UCSD-AML1 (cell line): ENCODE measurements around the gene PRDM10.
"Not testable (repeated sequence)": the region's sequence is repeated elsewhere in the genome, so short reads cannot be mapped to it uniquely, and the experiment has no call there.

Experiments
- DNase-seq: peaks from one replicate; lab custom pipeline; 2025; ENCODE audit not compliant: unreplicated experiment; lab: John Stamatoyannopoulos, UW

PRDM10 gene, protein sequence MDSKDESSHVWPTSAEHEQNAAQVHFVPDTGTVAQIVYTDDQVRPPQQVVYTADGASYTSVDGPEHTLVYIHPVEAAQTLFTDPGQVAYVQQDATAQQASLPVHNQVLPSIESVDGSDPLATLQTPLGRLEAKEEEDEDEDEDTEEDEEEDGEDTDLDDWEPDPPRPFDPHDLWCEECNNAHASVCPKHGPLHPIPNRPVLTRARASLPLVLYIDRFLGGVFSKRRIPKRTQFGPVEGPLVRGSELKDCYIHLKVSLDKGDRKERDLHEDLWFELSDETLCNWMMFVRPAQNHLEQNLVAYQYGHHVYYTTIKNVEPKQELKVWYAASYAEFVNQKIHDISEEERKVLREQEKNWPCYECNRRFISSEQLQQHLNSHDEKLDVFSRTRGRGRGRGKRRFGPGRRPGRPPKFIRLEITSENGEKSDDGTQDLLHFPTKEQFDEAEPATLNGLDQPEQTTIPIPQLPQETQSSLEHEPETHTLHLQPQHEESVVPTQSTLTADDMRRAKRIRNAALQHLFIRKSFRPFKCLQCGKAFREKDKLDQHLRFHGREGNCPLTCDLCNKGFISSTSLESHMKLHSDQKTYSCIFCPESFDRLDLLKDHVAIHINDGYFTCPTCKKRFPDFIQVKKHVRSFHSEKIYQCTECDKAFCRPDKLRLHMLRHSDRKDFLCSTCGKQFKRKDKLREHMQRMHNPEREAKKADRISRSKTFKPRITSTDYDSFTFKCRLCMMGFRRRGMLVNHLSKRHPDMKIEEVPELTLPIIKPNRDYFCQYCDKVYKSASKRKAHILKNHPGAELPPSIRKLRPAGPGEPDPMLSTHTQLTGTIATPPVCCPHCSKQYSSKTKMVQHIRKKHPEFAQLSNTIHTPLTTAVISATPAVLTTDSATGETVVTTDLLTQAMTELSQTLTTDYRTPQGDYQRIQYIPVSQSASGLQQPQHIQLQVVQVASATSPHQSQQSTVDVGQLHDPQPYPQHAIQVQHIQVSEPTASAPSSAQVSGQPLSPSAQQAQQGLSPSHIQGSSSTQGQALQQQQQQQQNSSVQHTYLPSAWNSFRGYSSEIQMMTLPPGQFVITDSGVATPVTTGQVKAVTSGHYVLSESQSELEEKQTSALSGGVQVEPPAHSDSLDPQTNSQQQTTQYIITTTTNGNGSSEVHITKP

DNA sequence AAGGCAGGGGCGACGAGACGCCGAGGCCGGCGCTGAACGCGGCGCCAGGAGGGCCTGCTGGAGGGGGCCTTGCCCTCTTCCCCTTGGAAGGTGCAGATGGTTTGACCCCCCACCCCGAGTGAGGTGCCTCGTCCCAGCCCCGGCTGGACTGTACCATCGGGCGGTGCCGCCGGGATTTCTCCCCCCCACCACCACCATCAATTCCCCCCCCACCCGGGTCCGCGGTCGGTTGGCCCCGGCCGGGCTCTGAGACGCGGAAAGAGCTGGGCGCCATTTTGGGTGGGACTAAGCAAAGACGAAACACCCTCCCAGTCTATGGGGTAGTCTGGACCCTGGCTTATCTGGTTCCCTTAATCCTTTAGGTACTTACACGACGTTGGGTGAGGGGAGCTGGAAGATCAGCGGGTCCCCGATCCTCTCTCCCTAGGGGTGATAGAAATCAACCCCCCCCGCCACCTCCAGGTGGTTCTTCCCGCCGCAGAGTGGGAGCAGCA, at the start of gene PRDM10:
TSS of gene PRDM10 (minus strand) at position 484 of the 494 bp plus-strand sequence. CDS start 41,871 bp downstream, outside the sequence.
- DNase-seq: peak; percentile 92

DNA sequence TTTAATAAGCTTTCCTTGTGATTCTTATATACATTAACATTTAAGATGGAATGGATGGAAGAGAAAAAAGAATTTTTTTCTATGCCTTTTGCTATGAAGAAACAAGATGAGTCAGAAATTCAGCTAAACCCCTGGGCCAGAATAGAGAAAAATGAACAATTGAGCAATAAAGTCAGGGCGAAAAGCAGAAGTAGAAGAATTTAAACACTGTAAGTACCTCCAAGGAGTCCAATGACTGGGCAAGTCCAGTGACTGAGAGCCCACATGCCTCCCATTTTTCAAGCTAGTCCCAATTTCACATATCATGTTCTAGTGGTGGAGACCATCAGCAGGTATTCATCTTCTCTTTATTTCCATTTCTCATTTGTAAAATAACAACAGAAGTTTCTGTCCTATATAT, 48.4 kb upstream of the PRDM10 start:
- no peak for DNase-seq

DNA sequence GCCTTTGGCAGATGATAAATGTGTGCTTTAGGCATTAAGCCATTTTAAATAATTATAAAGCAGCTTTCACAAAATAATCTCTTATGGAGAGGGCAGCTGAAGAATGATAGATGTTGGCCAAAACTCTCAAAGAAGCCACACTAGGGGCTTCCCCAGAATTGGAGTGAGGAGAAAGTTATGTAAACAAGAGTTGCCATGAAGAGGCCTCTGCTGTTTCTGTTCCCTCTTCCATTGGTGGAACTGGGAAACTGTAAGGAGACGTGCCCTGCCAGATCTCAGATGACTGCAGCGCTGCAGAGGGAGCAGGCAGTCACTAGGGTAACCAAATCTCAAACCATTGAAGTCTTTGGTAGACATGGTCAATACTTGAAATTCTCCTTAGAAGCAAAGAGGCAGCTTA, 47.6 kb upstream of the PRDM10 start:
- no peak for DNase-seq

DNA sequence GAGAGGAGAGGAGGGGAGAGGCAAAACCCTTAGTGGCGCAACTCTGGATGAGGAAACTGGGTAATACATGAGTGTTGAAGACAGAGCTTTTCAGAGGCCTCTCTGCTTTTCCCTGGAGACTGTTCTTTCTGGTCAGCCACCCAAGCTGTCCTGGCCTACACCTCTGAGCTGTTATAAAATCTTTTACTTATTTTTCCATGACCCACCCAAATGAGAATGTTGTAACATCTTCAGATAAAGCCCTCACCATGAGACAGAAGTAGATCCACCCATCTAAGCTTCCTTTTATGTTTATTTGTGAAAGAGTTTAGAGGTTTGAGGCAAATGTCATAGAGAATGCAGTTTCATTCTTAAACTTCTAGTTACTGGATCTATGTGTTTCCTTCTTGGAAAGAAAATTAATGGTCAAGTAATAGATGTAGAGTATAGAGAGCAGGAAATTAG, 46.7 kb upstream of the PRDM10 start:
- DNase-seq: no peak

DNA sequence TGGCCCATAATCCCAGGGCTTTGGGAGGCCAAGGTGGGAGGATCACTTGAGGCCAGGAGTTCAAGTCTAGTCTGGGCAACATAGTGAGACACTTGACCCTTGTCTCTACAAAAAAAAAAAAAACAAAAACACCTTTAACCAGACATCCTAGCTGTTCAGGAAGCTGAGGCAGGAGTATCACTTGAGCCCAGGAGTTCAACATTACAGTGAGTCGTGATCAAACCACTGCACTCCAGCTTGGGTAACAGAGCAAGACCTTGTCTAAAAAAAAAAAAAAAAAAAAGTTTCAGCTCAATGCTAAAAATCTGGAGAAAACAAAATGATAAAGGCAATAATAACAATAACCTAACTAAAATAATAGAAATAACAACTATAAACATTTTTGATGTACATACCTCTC, 44.5 kb upstream of the PRDM10 start:
- no peak for DNase-seq

DNA sequence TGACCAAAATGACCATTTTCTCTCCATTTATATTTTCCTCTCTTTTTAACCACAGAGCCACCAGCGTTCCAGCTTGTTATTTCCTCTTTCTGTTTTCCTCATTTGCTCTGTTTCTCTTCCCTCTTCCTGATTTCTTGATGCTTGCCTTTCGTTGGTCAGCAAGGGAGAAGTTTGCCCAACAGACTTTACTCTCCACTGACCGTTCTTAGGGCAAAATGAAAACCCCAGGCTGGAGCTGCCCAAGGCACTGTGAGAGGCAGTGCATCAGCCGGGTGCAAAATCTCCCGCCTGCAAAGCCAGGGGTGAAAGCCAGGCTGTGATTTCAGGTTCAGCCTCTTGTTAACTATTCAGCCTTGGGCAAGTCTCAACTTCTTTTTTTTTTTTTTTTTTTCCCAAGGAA, 40.9 kb upstream of the PRDM10 start:
- no peak for DNase-seq

DNA sequence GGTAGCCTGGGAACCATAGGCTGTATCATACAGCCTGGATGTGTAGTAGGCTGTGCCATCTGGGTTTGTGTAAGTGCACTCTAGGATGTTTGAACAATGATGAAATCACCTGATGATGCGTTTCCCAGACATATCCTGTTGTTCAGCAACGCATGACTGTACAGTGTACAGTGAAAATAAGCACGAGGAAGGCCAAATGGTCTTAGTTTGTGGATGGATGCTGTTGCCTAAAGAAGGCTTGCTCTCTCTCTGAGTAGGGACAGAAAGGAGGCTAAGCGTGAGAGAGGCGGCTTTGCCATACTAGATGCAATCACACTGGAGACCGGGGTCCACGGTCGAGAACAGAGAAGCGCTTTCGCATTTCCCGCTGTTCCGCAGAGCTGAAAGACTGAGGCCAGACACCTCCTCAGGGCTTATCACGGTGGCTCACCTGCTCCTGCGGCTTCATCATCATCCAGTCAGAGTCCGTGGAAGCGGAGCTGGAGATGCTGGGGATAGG, 39.5 kb upstream of the PRDM10 start:
- no peak for DNase-seq

DNA sequence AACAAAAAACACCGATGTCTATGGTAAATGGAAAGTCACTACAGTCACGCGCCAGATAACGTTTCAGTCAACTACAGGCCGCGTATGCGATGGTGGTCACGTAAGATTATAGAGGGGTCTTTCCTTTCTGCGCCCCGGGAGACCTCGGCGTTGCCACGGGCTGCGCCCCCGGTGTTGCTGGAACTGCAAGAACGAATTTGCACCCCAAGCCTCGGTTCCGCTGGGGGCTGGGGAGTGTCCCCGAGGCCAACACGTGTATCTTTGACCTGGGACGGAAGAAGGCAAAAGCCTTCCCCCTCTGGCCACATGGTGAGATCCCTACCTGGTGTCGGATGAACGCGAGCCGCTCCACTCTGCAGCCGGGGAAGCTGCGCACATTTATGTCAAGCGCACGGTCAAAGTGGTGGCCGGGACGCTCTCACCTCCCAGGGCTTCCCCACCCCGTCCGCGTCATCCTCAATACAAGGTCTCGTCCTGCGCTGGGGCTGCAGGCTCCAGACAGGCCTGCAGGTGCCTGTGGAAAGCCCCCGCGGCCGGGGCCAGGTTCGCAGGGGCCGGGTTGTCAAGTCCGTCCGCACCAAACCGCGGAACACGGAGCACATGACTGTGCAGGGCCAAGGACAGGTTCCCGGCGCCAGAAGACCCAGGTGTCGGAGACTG, 37.8 kb upstream of the PRDM10 start:
- DNase-seq: no peak

DNA sequence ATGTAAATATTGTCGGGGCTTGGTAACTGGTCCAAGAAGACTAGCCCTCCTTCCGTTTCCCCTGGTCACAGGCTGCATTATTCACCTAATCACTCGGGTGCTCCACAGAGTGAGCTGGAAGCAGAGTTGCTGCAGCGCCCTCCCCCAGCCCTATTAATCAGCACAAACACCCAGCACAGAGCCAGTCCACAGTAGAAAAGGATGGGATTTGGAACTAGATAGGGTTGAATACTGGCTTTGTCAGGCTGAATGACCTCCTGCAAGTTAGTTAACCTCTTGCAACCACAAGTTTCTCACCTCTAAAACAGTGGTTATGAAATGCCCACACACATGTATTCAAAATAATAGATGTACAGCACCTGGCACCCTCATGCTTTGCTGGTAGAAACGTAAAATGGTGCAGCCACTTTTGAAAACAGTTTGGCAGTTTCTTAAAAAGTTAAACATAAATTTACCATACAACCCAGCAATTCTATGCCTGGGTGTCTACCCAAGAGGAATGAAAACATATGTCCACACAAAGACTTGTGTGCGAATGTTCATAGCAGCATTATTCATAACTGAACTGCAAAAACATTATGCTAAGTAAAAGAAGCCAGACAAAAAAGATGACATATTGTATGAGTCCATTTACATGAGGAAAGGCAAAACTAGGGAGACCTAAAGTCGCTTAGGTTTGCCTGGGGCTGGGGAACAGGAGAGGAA, 35.4 kb upstream of the PRDM10 start:
- no peak for DNase-seq

DNA sequence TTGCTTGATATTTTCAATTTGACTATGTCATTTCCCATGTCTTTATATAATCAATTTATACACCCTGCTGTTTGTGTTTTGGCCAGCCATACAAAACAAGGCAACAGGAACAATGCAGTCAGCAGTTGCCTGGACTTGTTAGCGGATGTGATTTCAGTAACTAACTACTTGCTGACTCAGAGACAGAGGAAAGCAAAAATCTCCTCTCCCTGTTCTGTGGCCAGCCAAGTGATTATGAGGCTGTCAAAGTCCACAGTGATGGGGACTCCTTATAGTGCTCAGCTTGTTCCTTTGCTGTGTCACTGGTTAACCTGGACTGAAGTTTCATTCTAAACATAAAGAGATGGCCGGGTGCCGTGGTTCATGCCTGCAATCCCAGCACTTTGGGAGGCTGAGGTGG, 34.4 kb upstream of the PRDM10 start:
- no peak for DNase-seq

DNA sequence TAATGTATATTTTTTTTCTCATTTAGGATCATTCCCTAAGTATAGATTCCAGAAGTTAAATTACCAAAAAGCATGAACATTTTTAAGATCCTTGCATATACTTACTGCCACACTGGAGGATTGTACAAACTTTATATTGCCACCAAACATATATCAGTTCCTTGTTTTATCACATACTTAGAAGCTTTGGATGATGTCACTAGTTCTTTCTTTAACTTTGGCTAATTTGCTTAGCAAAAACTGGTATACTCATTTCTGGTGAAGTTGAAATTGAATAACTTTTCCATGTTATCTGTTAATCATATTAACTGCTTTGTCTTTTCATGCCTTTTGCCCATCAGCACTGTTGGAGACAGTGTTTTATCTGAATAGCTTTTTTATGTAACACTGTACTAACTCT, 31.6 kb upstream of the PRDM10 start:
- DNase-seq: no peak

DNA sequence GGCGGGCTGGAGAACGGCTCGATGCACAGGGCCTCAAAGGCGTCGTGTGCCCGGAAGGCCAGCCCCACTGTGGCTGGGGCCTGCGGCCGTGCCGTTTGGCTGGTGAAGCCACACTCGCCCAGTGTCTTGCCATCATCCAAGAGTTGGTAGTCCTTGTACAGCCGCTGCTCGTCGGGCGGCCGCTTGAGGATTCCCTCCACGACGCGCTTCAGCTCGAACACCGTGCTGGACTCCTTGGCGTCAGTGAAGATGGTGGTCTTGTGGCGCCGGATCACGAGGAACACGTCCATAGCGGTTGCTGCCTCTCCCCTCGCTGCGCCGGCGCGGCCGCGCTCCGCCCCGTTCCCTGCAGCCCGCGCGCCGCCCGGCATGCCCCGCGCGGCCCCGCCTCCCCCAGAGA, 30.3 kb upstream of the PRDM10 start:
- DNase-seq: no peak

DNA sequence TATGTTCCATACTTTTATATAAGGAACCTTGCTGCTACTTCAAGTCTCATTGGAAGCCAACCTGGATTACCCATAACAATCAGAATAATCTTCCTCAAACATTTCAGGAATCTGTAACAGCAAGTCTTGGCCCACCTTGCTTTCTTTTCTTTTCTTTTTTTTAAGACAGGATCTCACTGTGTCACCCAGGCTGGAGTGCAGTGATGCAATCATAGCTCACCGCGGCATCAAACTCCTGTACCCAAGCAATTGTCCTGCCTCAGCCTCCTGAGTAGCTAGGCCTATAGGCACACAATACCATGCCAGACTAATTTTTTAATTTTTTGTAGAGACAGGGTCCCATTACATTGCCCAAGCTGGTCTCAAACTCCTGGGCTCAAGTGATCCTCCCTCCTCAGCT, 29.3 kb upstream of the PRDM10 start:
- no peak for DNase-seq

DNA sequence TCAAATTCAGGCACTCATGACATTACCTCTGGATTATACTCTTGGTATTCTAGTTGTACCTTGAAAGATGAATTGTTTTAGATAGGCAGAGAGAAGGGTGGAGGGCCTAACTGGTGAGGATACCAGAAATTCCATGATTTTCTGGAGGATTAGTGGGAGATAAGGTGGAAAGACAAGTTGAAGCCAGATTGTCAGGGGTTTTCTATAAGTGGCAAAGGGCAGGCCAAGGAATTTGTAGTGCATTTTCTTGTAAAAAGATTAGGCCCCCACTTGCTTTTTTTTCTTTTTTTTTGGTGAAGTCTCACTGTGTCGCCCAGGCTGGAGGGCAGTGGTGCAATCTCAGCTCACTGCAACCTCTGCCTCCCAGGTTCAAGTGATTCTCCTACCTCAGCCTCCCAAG, 28.4 kb upstream of the PRDM10 start:
- DNase-seq: no peak

DNA sequence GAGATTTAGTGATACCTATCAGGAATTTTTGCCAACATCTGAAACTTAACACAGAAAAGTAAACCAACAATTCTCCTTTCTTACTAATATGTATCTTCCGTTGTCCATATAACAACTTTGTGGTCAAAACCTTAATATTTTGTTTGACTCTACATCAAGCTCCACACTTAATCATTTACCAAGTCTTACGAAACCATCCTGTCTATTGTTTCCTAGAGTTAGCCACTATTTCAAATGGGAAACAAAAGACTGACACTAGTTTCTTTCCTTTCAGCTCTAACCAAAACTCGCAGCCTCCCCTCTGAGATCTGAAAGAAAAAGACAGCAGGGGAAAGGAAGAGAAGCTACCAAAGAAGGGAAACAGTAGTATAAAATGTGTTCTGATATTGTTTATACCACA, 26.5 kb upstream of the PRDM10 start:
- no peak for DNase-seq

DNA sequence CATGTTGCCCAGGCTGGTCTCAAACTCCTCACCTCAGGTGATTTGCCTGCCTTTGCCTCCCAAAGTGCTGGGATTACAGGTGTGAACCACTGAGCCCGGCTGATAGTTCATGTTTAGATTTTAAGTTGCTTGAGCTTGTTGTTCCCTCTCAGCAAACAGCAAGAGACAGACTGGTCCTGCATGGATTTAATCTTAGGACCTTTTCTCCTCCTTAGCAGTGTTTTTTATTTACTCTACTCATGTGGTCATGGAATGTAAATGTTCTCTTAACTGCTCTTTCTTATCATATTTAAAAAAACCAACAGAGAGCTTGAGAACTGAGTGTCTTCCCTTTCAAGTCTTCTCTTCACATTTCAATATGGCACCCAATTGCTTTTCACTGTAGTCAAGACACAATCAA, 22.7 kb upstream of the PRDM10 start:
- DNase-seq: no peak

DNA sequence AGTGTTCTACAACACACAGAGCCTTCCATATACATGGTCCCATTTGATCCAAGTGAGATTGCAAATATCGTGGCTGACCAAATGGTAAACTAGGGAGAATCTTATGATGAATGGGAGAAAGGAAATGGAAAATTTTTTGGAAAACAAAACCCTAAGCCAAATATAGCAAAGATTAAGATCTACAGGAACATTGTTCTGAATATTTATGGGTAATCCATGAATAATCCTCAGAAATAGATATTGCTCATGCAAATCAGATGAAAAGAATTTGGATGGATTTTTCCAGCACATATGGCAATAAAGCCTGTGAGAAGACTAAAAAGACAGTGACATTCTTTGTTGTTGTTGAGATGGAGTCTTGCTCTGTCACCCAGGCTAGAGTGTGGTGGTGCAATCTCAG, 21.7 kb upstream of the PRDM10 start:
- no peak for DNase-seq

DNA sequence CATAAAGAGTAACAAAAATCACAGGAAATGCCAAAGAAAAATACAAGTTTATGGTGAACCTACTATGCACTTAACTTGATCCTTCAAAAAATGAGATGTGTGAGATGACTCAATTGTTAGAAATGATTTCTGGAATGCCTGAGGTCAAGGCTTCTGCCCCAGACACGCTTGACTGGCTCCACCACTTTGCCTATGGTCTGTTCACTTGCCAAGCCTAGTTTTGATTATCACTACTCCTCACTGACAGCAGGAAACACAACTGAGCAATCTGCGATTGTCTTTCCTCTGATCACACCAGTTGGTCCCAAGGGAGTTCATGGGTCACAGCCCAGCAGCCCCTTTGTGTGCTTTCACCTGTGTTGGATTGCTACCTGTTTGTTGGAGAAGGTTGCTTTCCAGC, 20.6 kb upstream of the PRDM10 start:
- DNase-seq: no peak

DNA sequence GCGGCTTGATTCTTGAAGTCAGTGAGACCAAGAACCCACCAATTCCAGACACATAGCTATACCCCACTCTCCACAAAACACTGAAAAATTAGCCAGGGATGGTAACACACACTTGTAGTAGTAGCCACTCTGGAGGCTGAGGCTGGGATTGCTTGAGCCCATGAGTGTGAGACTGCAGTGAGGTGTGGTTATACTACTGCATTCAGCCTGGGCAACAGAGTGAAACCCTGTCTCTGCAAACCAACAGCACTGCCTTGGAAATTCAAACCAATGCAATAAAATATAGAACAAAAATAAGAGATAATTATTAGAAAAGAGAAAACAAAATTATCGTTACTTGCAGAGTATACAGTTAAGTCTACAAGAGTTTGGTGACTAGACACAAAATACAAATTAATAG, 20.2 kb upstream of the PRDM10 start:
- DNase-seq: no peak

DNA sequence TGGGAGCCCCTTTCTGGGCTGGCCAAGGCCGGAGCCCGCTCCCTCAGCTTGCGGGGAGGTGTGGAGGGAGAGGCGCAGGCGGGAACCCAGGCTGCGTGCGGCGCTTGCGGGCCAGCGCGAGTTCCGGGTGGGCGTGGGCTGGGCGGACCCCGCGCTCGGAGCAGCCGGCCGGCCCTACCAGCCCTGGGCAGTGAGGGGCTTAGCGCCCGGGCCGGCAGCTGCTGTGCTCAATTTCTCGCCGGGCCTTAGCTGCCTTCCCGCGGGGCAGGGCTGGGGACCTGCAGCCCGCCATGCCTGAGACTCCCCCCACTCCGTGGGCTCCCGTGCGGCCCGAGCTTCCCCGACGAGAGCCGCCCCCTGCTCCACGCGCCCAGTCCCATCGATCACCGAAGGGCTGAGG, 19.0 kb upstream of the PRDM10 start:
- not testable (repeated sequence) for DNase-seq
